Dendritic cell treated with granulocyte-macrophage colony-stimulating factor and Interleukin-4, amounts not matched to agents 40 ng/mL and 50 ng/mL, for 4 days (primary cell): ENCODE measurements around the gene COL5A2.

Experiments used
- H3K27ac Mint-ChIP-seq: one replicate; pipeline ENCODE4 v1.8.0; 2022; ENCODE audit warnings: mild to moderate bottlenecking, mixed read lengths
- H3K27me3 Mint-ChIP-seq: one replicate; pipeline ENCODE4 v1.8.0; 2022; ENCODE audit warnings: mild to moderate bottlenecking, mixed read lengths
- H3K36me3 Mint-ChIP-seq: one replicate; pipeline ENCODE4 v1.8.0; 2022; ENCODE audit warnings: low read depth, mixed read lengths
- H3K4me1 Mint-ChIP-seq: one replicate; pipeline ENCODE4 v1.8.0; 2022; ENCODE audit warnings: low read depth, mixed read lengths
- H3K4me3 Mint-ChIP-seq: one replicate; pipeline ENCODE4 v1.8.0; 2022; ENCODE audit warnings: mild to moderate bottlenecking, moderate library complexity, mixed read lengths
- H3K9me3 Mint-ChIP-seq: one replicate; pipeline ENCODE4 v1.8.0; 2022; ENCODE audit warnings: mixed read lengths
- intact Hi-C: fragments of 100-400 bp; cut with micrococcal nuclease; formaldehyde crosslinking; loops from one replicate; pipeline ENCODE4 v1.15.0; 2022

COL5A2 gene

GRCh38 chr2:189088591-189089205 lies 90.9 kb downstream of the COL5A2 start:
- H3K4me1 Mint-ChIP-seq, result no peaks in the 10 kb centered on the region
- H3K9me3 Mint-ChIP-seq, result no peaks in the 10 kb centered on the region
- no peak overlapping the region for H3K27ac Mint-ChIP-seq
- no peaks in the 10 kb centered on the region for H3K36me3 Mint-ChIP-seq
- H3K27me3 Mint-ChIP-seq, result no peaks in the 10 kb centered on the region
- intact Hi-C loops, result no loop called here
- no peak overlapping the region for H3K4me3 Mint-ChIP-seq

- intact Hi-C loops, result no loop called here
- Mint-ChIP-seq H3K36me3 (no peaks in the 10 kb centered on the region), H3K4me3 (no peak overlapping the region), H3K27ac (no peak overlapping the region), H3K9me3 (no peaks in the 10 kb centered on the region), H3K4me1 (no peaks in the 10 kb centered on the region), H3K27me3 (no peaks in the 10 kb centered on the region)
These were observed 92.9 kb downstream of the COL5A2 start for GRCh38 chr2:189086710-189087109.

GRCh38 chr2:189086250-189086649 lies 93.3 kb downstream of the COL5A2 start:
- intact Hi-C loops, result no loop called here
- H3K36me3 Mint-ChIP-seq, result no peaks in the 10 kb centered on the region
- no peak overlapping the region for H3K4me3 Mint-ChIP-seq
- no peaks in the 10 kb centered on the region for H3K9me3 Mint-ChIP-seq
- H3K4me1 Mint-ChIP-seq, result no peaks in the 10 kb centered on the region
- H3K27ac Mint-ChIP-seq, result no peak overlapping the region
- no peaks in the 10 kb centered on the region for H3K27me3 Mint-ChIP-seq

- Mint-ChIP-seq H3K4me3 (no peak overlapping the region), H3K36me3 (no peaks in the 10 kb centered on the region), H3K9me3 (no peaks in the 10 kb centered on the region)
These were observed 96.0 kb downstream of the COL5A2 start for GRCh38 chr2:189083606-189084005.

GRCh38 chr2:189083106-189083505 lies 96.5 kb downstream of the COL5A2 start:
- H3K36me3 Mint-ChIP-seq, result no peaks in the 10 kb centered on the region
- no peak overlapping the region for H3K4me3 Mint-ChIP-seq
- no peak overlapping the region for H3K27ac Mint-ChIP-seq

More at GRCh38 chr2:189083606-189084005, 96.0 kb downstream of the COL5A2 start:
- Mint-ChIP-seq H3K4me1 (no peaks in the 10 kb centered on the region), H3K27me3 (no peaks in the 10 kb centered on the region), H3K27ac (no peak overlapping the region)
- intact Hi-C loops, result no loop called here

GRCh38 chr2:189082376-189082975 lies 97.1 kb downstream of the COL5A2 start:
- Mint-ChIP-seq H3K36me3 (no peaks in the 10 kb centered on the region), H3K4me1 (no peaks in the 10 kb centered on the region), H3K4me3 (no peak overlapping the region), H3K27me3 (no peaks in the 10 kb centered on the region), H3K27ac (no peak overlapping the region), H3K9me3 (no peaks in the 10 kb centered on the region)
- intact Hi-C loops, result no loop called here

More at GRCh38 chr2:189083106-189083505, 96.5 kb downstream of the COL5A2 start:
- no peaks in the 10 kb centered on the region for H3K9me3 Mint-ChIP-seq
- no peaks in the 10 kb centered on the region for H3K27me3 Mint-ChIP-seq
- no peaks in the 10 kb centered on the region for H3K4me1 Mint-ChIP-seq
- intact Hi-C loops, result no loop called here

GRCh38 chr2:189076572-189076971 lies 103.0 kb downstream of the COL5A2 start:
- no peak overlapping the region for H3K4me3 Mint-ChIP-seq
- no peaks in the 10 kb centered on the region for H3K4me1 Mint-ChIP-seq
- intact Hi-C loops, result no loop called here
- no peak overlapping the region for H3K27ac Mint-ChIP-seq
- H3K27me3 Mint-ChIP-seq, result no peaks in the 10 kb centered on the region
- H3K36me3 Mint-ChIP-seq, result no peaks in the 10 kb centered on the region
- no peaks in the 10 kb centered on the region for H3K9me3 Mint-ChIP-seq

GRCh38 chr2:189076120-189076519 lies 103.4 kb downstream of the COL5A2 start:
- Mint-ChIP-seq H3K27ac (no peak overlapping the region), H3K4me1 (no peaks in the 10 kb centered on the region), H3K36me3 (no peaks in the 10 kb centered on the region), H3K4me3 (no peak overlapping the region), H3K27me3 (no peaks in the 10 kb centered on the region), H3K9me3 (no peaks in the 10 kb centered on the region)
- intact Hi-C loops, result no loop called here

GRCh38 chr2:189074506-189074905 lies 105.1 kb downstream of the COL5A2 start:
- no peaks in the 10 kb centered on the region for H3K36me3 Mint-ChIP-seq
- no peak overlapping the region for H3K4me3 Mint-ChIP-seq

GRCh38 chr2:189072036-189072435 lies 107.5 kb downstream of the COL5A2 start:
- no peaks in the 10 kb centered on the region for H3K4me1 Mint-ChIP-seq

More at GRCh38 chr2:189074506-189074905, 105.1 kb downstream of the COL5A2 start:
- intact Hi-C loops, result no loop called here
- Mint-ChIP-seq H3K9me3 (no peaks in the 10 kb centered on the region), H3K27ac (no peak overlapping the region), H3K27me3 (no peaks in the 10 kb centered on the region), H3K4me1 (no peaks in the 10 kb centered on the region)

GRCh38 chr2:189069855-189070619 lies 109.5 kb downstream of the COL5A2 start:
- intact Hi-C loops, result no loop called here
- H3K9me3 Mint-ChIP-seq, result no peaks in the 10 kb centered on the region
- no peak overlapping the region for H3K27ac Mint-ChIP-seq
- no peak overlapping the region for H3K4me3 Mint-ChIP-seq
- no peaks in the 10 kb centered on the region for H3K36me3 Mint-ChIP-seq
- no peaks in the 10 kb centered on the region for H3K27me3 Mint-ChIP-seq
- no peaks in the 10 kb centered on the region for H3K4me1 Mint-ChIP-seq

More at GRCh38 chr2:189072036-189072435, 107.5 kb downstream of the COL5A2 start:
- H3K9me3 Mint-ChIP-seq, result no peaks in the 10 kb centered on the region
- H3K27ac Mint-ChIP-seq, result no peak overlapping the region
- no peaks in the 10 kb centered on the region for H3K36me3 Mint-ChIP-seq
- intact Hi-C loops, result no loop called here
- no peaks in the 10 kb centered on the region for H3K27me3 Mint-ChIP-seq
- H3K4me3 Mint-ChIP-seq, result no peak overlapping the region

- no peak overlapping the region for H3K27ac Mint-ChIP-seq
These were observed 113.5 kb downstream of the COL5A2 start for GRCh38 chr2:189066037-189066436.

GRCh38 chr2:189060096-189060642 lies 119.4 kb downstream of the COL5A2 start:
- H3K4me3 Mint-ChIP-seq, result no peak overlapping the region
- no peaks in the 10 kb centered on the region for H3K4me1 Mint-ChIP-seq
- no peaks in the 10 kb centered on the region for H3K36me3 Mint-ChIP-seq
- H3K9me3 Mint-ChIP-seq, result no peaks in the 10 kb centered on the region
- no peak overlapping the region for H3K27ac Mint-ChIP-seq
- intact Hi-C loops, result no loop called here
- H3K27me3 Mint-ChIP-seq, result no peaks in the 10 kb centered on the region

More at GRCh38 chr2:189066037-189066436, 113.5 kb downstream of the COL5A2 start:
- intact Hi-C loops, result no loop called here
- H3K27me3 Mint-ChIP-seq, result no peaks in the 10 kb centered on the region
- no peak overlapping the region for H3K4me3 Mint-ChIP-seq
- no peaks in the 10 kb centered on the region for H3K9me3 Mint-ChIP-seq
- H3K4me1 Mint-ChIP-seq, result no peaks in the 10 kb centered on the region
- H3K36me3 Mint-ChIP-seq, result no peaks in the 10 kb centered on the region

GRCh38 chr2:189057316-189057715 lies 122.2 kb downstream of the COL5A2 start:
- Mint-ChIP-seq H3K4me1 (no peaks in the 10 kb centered on the region), H3K9me3 (no peaks in the 10 kb centered on the region)

More at GRCh38 chr2:189057316-189057715, 122.2 kb downstream of the COL5A2 start:
- H3K4me3 Mint-ChIP-seq, result no peak overlapping the region
- H3K27me3 Mint-ChIP-seq, result no peaks in the 10 kb centered on the region
- H3K36me3 Mint-ChIP-seq, result no peaks in the 10 kb centered on the region
- no peak overlapping the region for H3K27ac Mint-ChIP-seq
- intact Hi-C loops, result no loop called here
